Common myeloid progenitor, CD34-positive (primary cell): Measurements from ENCODE around the gene OR6Q1.

Experiments used
- CTCF ChIA-PET: fragments of 350-600 bp; sonication (Branson Sonifier 250); formaldehyde crosslinking; loops from one replicate; lab custom pipeline; 2021; ENCODE audit warnings: antibody characterized with exemption; lab: Charles Lee
- POLR2A ChIA-PET: fragments of 350-600 bp; sonication (Branson Sonifier 250); formaldehyde crosslinking; loops from one replicate; lab custom pipeline; 2021; ENCODE audit warnings: antibody characterized with exemption; lab: Charles Lee
- DNase-seq, 3 donors: peaks; one replicate each; pipeline versions ENCODE4 v3.0.0 to v3.0.0-alpha.2; 2013
- H3K27ac ChIP-seq, 2 experiments: 1 replicate in 1 of 2; 2 replicates in 1 of 2; pipeline ENCODE4 v1.7.0; 2013; ENCODE audit warnings: inconsistent platforms in 2 of 2, low read length in 2 of 2, mild to moderate bottlenecking in 2 of 2, low read depth in 1 of 2, moderate library complexity in 1 of 2; ENCODE audit not compliant: severe bottlenecking in 2 of 2, insufficient read depth in 1 of 2, poor library complexity in 1 of 2
- H3K27me3 ChIP-seq, 5 experiments: replicated peaks in 2 of 5; 1 replicate in 3 of 5; 2 replicates in 2 of 5; pipeline versions ENCODE4 v1.6.1 to v1.7.0; 2013; ENCODE audit warnings: low read length in 4 of 5, mild to moderate bottlenecking in 2 of 5, moderate library complexity in 2 of 5, inconsistent platforms in 1 of 5; ENCODE audit not compliant: insufficient read depth in 5 of 5, control insufficient read depth in 4 of 5
- H3K36me3 ChIP-seq, 4 experiments: 1 replicate in 2 of 4; 2 replicates in 2 of 4; pipeline versions ENCODE4 v1.6.1 to v1.7.0; 2013; ENCODE audit warnings: low read length in 3 of 4, control low read depth in 1 of 4, mild to moderate bottlenecking in 1 of 4; ENCODE audit not compliant: control insufficient read depth in 4 of 4, insufficient read depth in 4 of 4
- H3K4me1 ChIP-seq, 4 experiments: 1 replicate in 3 of 4; 2 replicates in 1 of 4; pipeline versions ENCODE4 v1.6.1 to v1.7.1; 2013; ENCODE audit warnings: low read length in 3 of 4, mild to moderate bottlenecking in 3 of 4, control low read depth in 1 of 4, inconsistent platforms in 1 of 4, moderate library complexity in 1 of 4; ENCODE audit not compliant: control insufficient read depth in 4 of 4, insufficient read depth in 4 of 4; ENCODE audit errors: control extremely low read depth in 1 of 4
- H3K4me3 ChIP-seq, 7 experiments: 1 replicate in 4 of 7; 2 replicates in 3 of 7; pipeline versions ENCODE4 v1.5.1 to v1.7.0; 2013; ENCODE audit warnings: mild to moderate bottlenecking in 7 of 7, low read length in 6 of 7, moderate library complexity in 6 of 7, inconsistent platforms in 2 of 7, low read depth in 2 of 7, control low read depth in 1 of 7; ENCODE audit not compliant: insufficient read depth in 4 of 7, control insufficient read depth in 1 of 7; ENCODE audit errors: extremely low read depth in 1 of 7
- H3K9me3 ChIP-seq, 5 experiments: 1 replicate in 4 of 5; 2 replicates in 1 of 5; pipeline versions ENCODE4 v1.6.1 to v1.7.1; 2013; ENCODE audit warnings: low read length in 4 of 5, mild to moderate bottlenecking in 2 of 5, inconsistent platforms in 1 of 5, low read depth in 1 of 5, moderate library complexity in 1 of 5; ENCODE audit not compliant: control insufficient read depth in 4 of 5, insufficient read depth in 2 of 5; ENCODE audit errors: control extremely low read depth in 1 of 5
- WGBS: methylation state at CpG from one replicate; pipeline ENCODE4 v1.1.5; 2013; ENCODE audit not compliant: insufficient coverage; 5-methylcytosine and 5-hydroxymethylcytosine counted together

Gene OR6Q1

GRCh38 chr11:58055806-58056401 lies 25.2 kb downstream of the OR6Q1 start:
- DNase-seq: no peak

GRCh38 chr11:58057481-58057880 lies 26.7 kb downstream of the OR6Q1 start:
- CTCF ChIA-PET: no interaction called here
- H3K9me3 ChIP-seq: no peaks in the 10 kb centered on the region
- H3K27me3 ChIP-seq: no peaks in the 10 kb centered on the region
- DNase-seq: no peak
- 89% methylated on average over 2 of the region's 3 CpGs for WGBS
- no peaks in the 10 kb centered on the region for H3K36me3 ChIP-seq
- POLR2A ChIA-PET: no interaction called here
- H3K4me1 ChIP-seq: peaks cover 0 to 3% (median 0%) of the 10 kb centered on the region in 4 experiments
- no peak overlapping the region for H3K4me3 ChIP-seq
- H3K27ac ChIP-seq: no peak overlapping the region

More at GRCh38 chr11:58055806-58056401, 25.2 kb downstream of the OR6Q1 start:
- WGBS: 100% methylated on average over 1 of the region's 1 CpG
- Histone ChIP-seq H3K4me1 (peaks cover 0 to 3% (median 0%) of the 10 kb centered on the region in 4 experiments), H3K9me3 (no peaks in the 10 kb centered on the region), H3K36me3 (no peaks in the 10 kb centered on the region), H3K27me3 (no peaks in the 10 kb centered on the region), H3K27ac (no peak overlapping the region), H3K4me3 (no peak overlapping the region)
- CTCF ChIA-PET: no interaction called here
- POLR2A ChIA-PET: no interaction called here

- Histone ChIP-seq H3K4me3 (no peak overlapping the region), H3K27ac (no peak overlapping the region), H3K4me1 (peaks cover 0 to 3% (median 0%) of the 10 kb centered on the region in 4 experiments), H3K9me3 (no peaks in the 10 kb centered on the region), H3K36me3 (no peaks in the 10 kb centered on the region), H3K27me3 (no peaks in the 10 kb centered on the region)
- POLR2A ChIA-PET: no interaction called here
- WGBS: 96% methylated on average over 7 of the region's 13 CpGs
- peak in 1 of 3 donors; percentile 11 for DNase-seq
- CTCF ChIA-PET: no interaction called here
These were observed 27.7 kb downstream of the OR6Q1 start for GRCh38 chr11:58058276-58059006.

DNA sequence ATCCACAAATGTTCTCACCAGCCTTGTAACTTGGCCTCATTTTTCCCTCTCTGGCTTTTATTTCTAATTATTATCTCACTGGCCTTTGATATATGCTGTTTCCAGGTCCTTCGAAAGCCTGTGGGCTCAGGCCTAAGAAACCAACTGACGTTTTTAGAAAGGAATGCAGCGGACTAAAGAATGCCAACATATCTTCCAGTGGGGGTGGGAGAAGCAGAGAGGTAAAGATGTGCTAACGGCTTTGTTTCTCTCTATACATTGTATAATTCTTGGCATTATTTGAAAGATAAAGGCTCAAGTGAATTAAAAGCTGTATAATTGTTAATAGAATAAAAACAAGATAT lies 28.2 kb downstream of the OR6Q1 start:
- Histone ChIP-seq H3K36me3 (no peaks in the 10 kb centered on the region), H3K4me3 (no peak overlapping the region), H3K27ac (no peak overlapping the region), H3K4me1 (peaks cover 0 to 3% (median 0%) of the 10 kb centered on the region in 4 experiments), H3K9me3 (no peaks in the 10 kb centered on the region), H3K27me3 (no peaks in the 10 kb centered on the region)
- ChIA-PET POLR2A (no interaction called here), CTCF (no interaction called here)
- no peak for DNase-seq
- no CpG with 5 or more reads among the region's 4 CpGs for WGBS

DNA sequence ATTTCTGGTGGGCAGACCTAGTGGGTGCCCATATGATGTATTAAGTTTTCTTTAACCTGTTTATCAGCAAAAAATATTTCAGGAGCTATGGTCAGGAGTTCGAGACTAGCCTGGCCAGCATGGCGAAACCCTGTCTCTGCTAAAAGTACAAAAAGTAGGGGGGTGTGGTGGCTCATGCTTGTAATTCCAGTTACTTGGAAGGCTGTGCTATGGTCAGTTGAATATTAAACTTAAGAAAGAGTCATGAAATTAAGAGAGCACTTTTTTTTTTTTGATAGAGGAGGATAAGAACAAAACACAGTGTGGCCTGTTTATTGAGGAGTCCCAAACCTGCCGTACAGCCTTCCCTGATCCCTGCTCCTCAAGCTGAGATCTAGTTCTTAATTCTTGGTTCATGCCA lies 29.8 kb downstream of the OR6Q1 start:
- H3K36me3 ChIP-seq: no peaks in the 10 kb centered on the region
- 96% methylated on average over 3 of the region's 3 CpGs for WGBS
- CTCF ChIA-PET: no interaction called here
- peaks cover 0 to 3% (median 0%) of the 10 kb centered on the region in 4 experiments for H3K4me1 ChIP-seq
- no peak overlapping the region for H3K27ac ChIP-seq
- H3K9me3 ChIP-seq: no peaks in the 10 kb centered on the region
- POLR2A ChIA-PET: no interaction called here
- no peak for DNase-seq
- no peaks in the 10 kb centered on the region for H3K27me3 ChIP-seq
- H3K4me3 ChIP-seq: no peak overlapping the region

DNA sequence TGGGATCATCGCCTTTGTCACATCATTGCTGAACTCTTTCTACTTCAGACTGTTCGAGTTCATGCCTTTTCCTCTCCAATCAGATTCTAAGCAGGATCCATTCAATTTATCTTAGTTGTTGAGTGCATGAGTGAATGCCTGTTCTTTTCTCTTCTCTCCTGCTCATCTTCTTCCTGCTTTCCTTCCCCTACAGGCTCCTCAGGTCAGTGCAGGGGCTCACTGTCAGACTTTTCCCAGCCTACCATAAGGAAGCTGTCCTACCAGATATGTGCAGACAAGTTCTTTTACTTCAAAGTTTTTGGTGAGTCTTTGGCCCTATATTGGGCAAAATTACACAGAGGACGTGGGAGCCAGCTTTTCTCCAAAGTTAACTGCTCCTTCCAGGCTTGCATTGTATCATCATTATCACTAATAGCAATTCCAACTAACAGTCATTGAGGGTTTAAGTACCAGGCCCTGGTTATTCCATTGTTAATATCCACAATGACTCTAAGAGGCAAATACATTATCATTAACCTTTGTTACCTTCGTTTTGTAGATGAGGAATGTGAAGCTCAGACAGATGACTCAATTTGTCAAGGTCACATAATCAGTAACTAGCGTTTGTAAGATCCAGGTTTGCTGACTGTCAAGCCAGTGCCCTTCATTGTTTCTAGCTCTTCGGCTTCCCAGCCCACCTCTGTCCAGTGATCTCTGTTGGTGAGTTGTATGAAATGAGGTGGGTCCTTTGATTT lies 30.4 kb downstream of the OR6Q1 start:
- H3K36me3 ChIP-seq: no peaks in the 10 kb centered on the region
- POLR2A ChIA-PET: no interaction called here
- H3K4me1 ChIP-seq: peaks cover 0 to 3% (median 0%) of the 10 kb centered on the region in 4 experiments
- 94% methylated on average over 2 of the region's 6 CpGs for WGBS
- no peaks in the 10 kb centered on the region for H3K9me3 ChIP-seq
- no peak overlapping the region for H3K4me3 ChIP-seq
- DNase-seq: no peak
- CTCF ChIA-PET: no interaction called here
- H3K27me3 ChIP-seq: no peaks in the 10 kb centered on the region
- H3K27ac ChIP-seq: no peak overlapping the region

- peak in 2 of 3 donors; percentile 6 to 13 for DNase-seq
- WGBS: 50% methylated on average over 3 of the region's 6 CpGs
- POLR2A ChIA-PET: no interaction called here
- Histone ChIP-seq H3K4me3 (no peak overlapping the region), H3K27ac (no peak overlapping the region), H3K27me3 (no peaks in the 10 kb centered on the region), H3K4me1 (peaks cover 0 to 3% (median 0%) of the 10 kb centered on the region in 4 experiments), H3K9me3 (no peaks in the 10 kb centered on the region), H3K36me3 (no peaks in the 10 kb centered on the region)
- CTCF ChIA-PET: no interaction called here
These were observed 31.1 kb downstream of the OR6Q1 start for GRCh38 chr11:58061813-58062212.
